Stimulated activated CD4-positive, alpha-beta T cell treated with anti-CD3 and anti-CD28 coated beads, Interleukin-1b, Interleukin-23, amount 100 ng/mL, for 4 hours (primary cell): ENCODE results near the gene DMWD.

ENCODE experiments used
- DNase-seq, 2 donors: peaks; one replicate each; pipeline ENCODE4 v3.0.0-alpha.2; 2020; ENCODE audit warnings: low read depth in 2 of 2

DMWD gene

GRCh38 chr19:45770192-45771101, 22.2 kb downstream of the DMWD start:
- peak; percentile 86 to 88 for DNase-seq

GRCh38 chr19:45769821-45770191, 22.8 kb downstream of the DMWD start:
- DNase-seq: peak in 1 of 2 donors; percentile 32

GRCh38 chr19:45768984-45769782, 23.5 kb downstream of the DMWD start, which contains the start of gene SIX5:
Gene SIX5, minus strand, starts transcription at chr19:45769252. Its CDS starts 408 bp downstream, at chr19:45768844.
- DNase-seq: peak; percentile 90 to 94

GRCh38 chr19:45768655-45768983, 24.0 kb downstream of the DMWD start:
- DNase-seq: peak in 1 of 2 donors; percentile 41

GRCh38 chr19:45767881-45768654, 24.6 kb downstream of the DMWD start:
- no peak for DNase-seq

GRCh38 chr19:45767410-45767880, 25.2 kb downstream of the DMWD start:
- no peak for DNase-seq

- DNase-seq: no peak
Observed at GRCh38 chr19:45766869-45767346, 25.7 kb downstream of the DMWD start.

- DNase-seq: no peak
Observed at GRCh38 chr19:45766296-45766868, 26.3 kb downstream of the DMWD start.

- no peak for DNase-seq
Observed at GRCh38 chr19:45765702-45766295, 26.8 kb downstream of the DMWD start.

GRCh38 chr19:45764945-45765701, 27.5 kb downstream of the DMWD start:
- DNase-seq: no peak

GRCh38 chr19:45764475-45764874, 28.2 kb downstream of the DMWD start:
- no peak for DNase-seq

GRCh38 chr19:45763691-45764294, 28.9 kb downstream of the DMWD start:
- no peak for DNase-seq

GRCh38 chr19:45762870-45763631, 29.6 kb downstream of the DMWD start:
- no peak for DNase-seq

GRCh38 chr19:45761714-45762113, 30.9 kb downstream of the DMWD start:
- no peak for DNase-seq

- DNase-seq: no peak
Observed at GRCh38 chr19:45758921-45759320, 33.7 kb downstream of the DMWD start.

- no peak for DNase-seq
Observed at GRCh38 chr19:45757695-45758094, 35.0 kb downstream of the DMWD start.

- no peak for DNase-seq
Observed at GRCh38 chr19:45754323-45754722, 38.3 kb downstream of the DMWD start.

- no peak for DNase-seq
Observed at GRCh38 chr19:45753548-45753947, 39.1 kb downstream of the DMWD start.

- no peak for DNase-seq
Observed at GRCh38 chr19:45752639-45753038, 40.0 kb downstream of the DMWD start.
